PFSK-1 (cell line): ENCODE data around the gene DRC3.

Source experiments
- FOXP2 ChIP-seq: optimal IDR thresholded peaks from 2 replicates; pipeline ENCODE3; 2011; ENCODE audit warnings: borderline replicate concordance, control low read depth, inconsistent platforms; ENCODE audit not compliant: insufficient read depth; ENCODE audit errors: extremely low read length, extremely low read depth
- POLR2AphosphoS5 ChIP-seq: IDR thresholded peaks from 2 replicates; pipeline ENCODE4 v1.6.1; 2012; ENCODE audit warnings: low read depth, mild to moderate bottlenecking, control low read depth, low read length, moderate library complexity
- REST ChIP-seq, 2 experiments: IDR thresholded peaks; 2 replicates each; pipeline versions ENCODE4 v1.6.1 to v1.8.0; 2011 to 2012; ENCODE audit warnings: low read depth in 2 of 2, low read length in 2 of 2, control low read depth in 1 of 2, inconsistent platforms in 1 of 2, mild to moderate bottlenecking in 1 of 2, moderate library complexity in 1 of 2; ENCODE audit not compliant: insufficient read depth in 1 of 2
- SIN3A ChIP-seq: IDR thresholded peaks from 2 replicates; pipeline ENCODE4 v1.6.1; 2012; ENCODE audit warnings: mild to moderate bottlenecking, low read length, moderate library complexity, borderline replicate concordance; ENCODE audit not compliant: insufficient read depth
- TAF1 ChIP-seq: IDR thresholded peaks from 2 replicates; pipeline ENCODE4 v1.6.1; 2012; ENCODE audit warnings: low read length, control low read depth, borderline replicate concordance; ENCODE audit not compliant: insufficient read depth

Gene DRC3

GRCh38 chr17:17940441-17940911 lies 32.2 kb upstream of the DRC3 start:
- TF ChIP-seq POLR2AphosphoS5: no peak
- no peak for TF ChIP-seq TAF1
- no peak for TF ChIP-seq FOXP2
- no peak for TF ChIP-seq REST (IDR thresholded peaks at IDR 0.05; ENCODE audit: insufficient read depth in 1 of 2, low read depth in 2 of 2, low read length in 2 of 2)
- TF ChIP-seq SIN3A: no peak

GRCh38 chr17:17941015-17941414 lies 31.6 kb upstream of the DRC3 start:
- TF ChIP-seq SIN3A (no peak), TAF1 (no peak), FOXP2 (no peak), REST (IDR thresholded peaks at IDR 0.05; ENCODE audit: insufficient read depth in 1 of 2, low read depth in 2 of 2, low read length in 2 of 2) (no peak), POLR2AphosphoS5 (no peak)

DNA sequence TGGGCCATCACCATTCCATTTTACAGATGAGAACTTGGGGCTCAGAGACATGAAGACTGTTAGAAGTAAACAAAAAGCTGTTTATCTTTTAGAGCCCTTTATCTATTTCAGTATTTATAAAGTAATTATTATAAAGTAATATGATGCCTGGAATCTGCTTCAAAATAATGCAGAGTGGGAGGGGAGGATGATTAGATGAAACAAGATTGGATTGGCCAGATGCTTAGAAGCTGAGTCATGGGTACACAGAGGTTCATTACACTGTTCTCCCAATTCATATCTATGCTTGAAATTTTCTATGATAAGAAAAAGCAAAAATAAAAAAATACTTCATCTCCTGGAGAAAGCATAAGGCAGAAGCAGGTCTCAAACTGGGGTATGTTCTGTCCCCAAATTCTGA lies 29.8 kb upstream of the DRC3 start:
- TF ChIP-seq TAF1 (peak; percentile 29; the same call in 1 of the 2 replicates), FOXP2 (no peak)

DNA sequence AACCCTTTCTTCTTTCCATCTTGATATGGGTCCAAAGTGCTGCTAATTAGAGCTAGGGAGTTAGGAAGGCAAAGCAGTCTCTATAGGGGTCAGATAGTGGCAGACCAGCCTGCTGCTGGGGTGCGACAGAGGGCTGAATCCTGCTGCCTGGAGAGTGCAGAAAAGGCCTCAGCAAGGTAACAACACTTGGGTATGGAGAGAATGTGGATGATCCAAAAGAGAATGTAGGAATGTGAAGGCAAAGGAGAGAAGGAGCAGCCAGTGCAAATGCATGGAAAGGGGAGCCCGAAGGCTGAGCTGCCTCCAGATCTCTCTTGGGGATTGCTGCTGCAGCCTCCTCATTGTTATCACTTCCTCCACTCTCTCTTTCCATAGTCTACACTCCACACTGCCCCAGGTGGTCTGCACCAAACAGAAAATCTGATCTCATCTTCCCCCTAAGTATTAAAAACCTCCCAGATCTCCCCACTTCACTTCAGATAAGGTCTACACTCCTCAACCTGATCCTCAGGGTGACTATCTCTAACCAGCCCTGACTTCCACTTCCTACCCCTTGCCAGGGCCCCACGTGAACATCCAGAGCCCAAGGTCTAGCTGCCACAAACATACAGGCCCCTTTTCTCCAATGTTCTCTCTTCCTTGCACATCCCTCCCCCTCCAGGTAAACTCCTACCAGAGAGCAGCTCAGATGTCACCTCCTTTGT lies 29.2 kb upstream of the DRC3 start:
- TF ChIP-seq POLR2AphosphoS5 (no peak), SIN3A (no peak), FOXP2 (no peak), REST (IDR thresholded peaks at IDR 0.05; ENCODE audit: insufficient read depth in 1 of 2, low read depth in 2 of 2, low read length in 2 of 2) (no peak), TAF1 (no peak)

- TF ChIP-seq TAF1: no peak
- TF ChIP-seq REST (IDR thresholded peaks at IDR 0.05; ENCODE audit: insufficient read depth in 1 of 2, low read depth in 2 of 2, low read length in 2 of 2): no peak
- no peak for TF ChIP-seq POLR2AphosphoS5
- TF ChIP-seq FOXP2: no peak
- TF ChIP-seq SIN3A: no peak
These were observed 28.4 kb upstream of the DRC3 start for GRCh38 chr17:17944242-17944641.
